Astrocyte (in vitro differentiated cells and primary cell): ENCODE measurements around the gene ANKIB1. TPM values are rescaled to one million over a fixed set of nuclear protein-coding genes. Genes with fewer than 3 reads are reported as not detected.

Experiments used
- DNase-seq: peaks from one replicate; pipeline ENCODE4 v3.0.0-alpha.2; 2010; ENCODE audit warnings: low read depth
- FAIRE-seq: peaks from 2 replicates; lab custom pipeline; 2011; peaks lifted over from hg19 to GRCh38; lab: Jason Lieb, UNC
- H2AFZ ChIP-seq: 2 replicates; pipeline ENCODE4 v1.6.0; 2012; ENCODE audit warnings: low read depth, low read length, inconsistent platforms
- H3K27ac ChIP-seq: 2 replicates; pipeline ENCODE4 v1.5.1; 2011; ENCODE audit warnings: low read depth, low read length, inconsistent platforms
- H3K27me3 ChIP-seq: 2 replicates; pipeline ENCODE4 v1.6.0; 2011; ENCODE audit warnings: low read length, inconsistent platforms; ENCODE audit not compliant: insufficient read depth
- H3K36me3 ChIP-seq: 2 replicates; pipeline ENCODE4 v1.5.1; 2011; ENCODE audit warnings: low read length, inconsistent platforms; ENCODE audit not compliant: insufficient read depth
- H3K4me1 ChIP-seq: 2 replicates; pipeline ENCODE4 v1.5.1; 2011; ENCODE audit warnings: low read length, inconsistent platforms; ENCODE audit not compliant: insufficient read depth
- H3K4me2 ChIP-seq: 2 replicates; pipeline ENCODE4 v1.6.0; 2012; ENCODE audit warnings: low read length, inconsistent platforms
- H3K4me3 ChIP-seq: 2 replicates; pipeline ENCODE4 v1.5.1; 2011; ENCODE audit warnings: low read depth, mild to moderate bottlenecking, low read length, inconsistent platforms; ENCODE audit not compliant: insufficient read depth
- H3K79me2 ChIP-seq: 2 replicates; pipeline ENCODE4 v1.6.0; 2012; ENCODE audit warnings: mild to moderate bottlenecking, low read length, inconsistent platforms; ENCODE audit not compliant: insufficient read depth
- H3K9ac ChIP-seq: 2 replicates; pipeline ENCODE4 v1.6.0; 2012; ENCODE audit warnings: mild to moderate bottlenecking, low read length, inconsistent platforms
- H3K9me3 ChIP-seq: 2 replicates; pipeline ENCODE4 v1.5.1; 2012; ENCODE audit warnings: low read depth, mild to moderate bottlenecking, low read length, inconsistent platforms; ENCODE audit not compliant: insufficient read depth
- H4K20me1 ChIP-seq: 2 replicates; pipeline ENCODE4 v1.6.0; 2012; ENCODE audit warnings: low read length, inconsistent platforms; ENCODE audit not compliant: insufficient read depth
- H3K27ac Mint-ChIP-seq: one replicate; pipeline ENCODE4 v1.8.0; 2021; ENCODE audit warnings: mild to moderate bottlenecking, mixed read lengths; ENCODE audit not compliant: unreplicated experiment
- H3K27me3 Mint-ChIP-seq: one replicate; pipeline ENCODE4 v1.8.0; 2021; ENCODE audit warnings: low read depth, mixed read lengths; ENCODE audit not compliant: unreplicated experiment
- H3K36me3 Mint-ChIP-seq: one replicate; pipeline ENCODE4 v1.8.0; 2021; ENCODE audit warnings: low read depth, mixed read lengths; ENCODE audit not compliant: unreplicated experiment
- H3K4me1 Mint-ChIP-seq: one replicate; pipeline ENCODE4 v1.8.0; 2021; ENCODE audit warnings: low read depth, mixed read lengths; ENCODE audit not compliant: unreplicated experiment
- H3K4me3 Mint-ChIP-seq: one replicate; pipeline ENCODE4 v1.8.0; 2021; ENCODE audit warnings: mild to moderate bottlenecking, moderate library complexity, mixed read lengths; ENCODE audit not compliant: unreplicated experiment
- H3K9me3 Mint-ChIP-seq: one replicate; pipeline ENCODE4 v1.8.0; 2021; ENCODE audit warnings: mild to moderate bottlenecking, mixed read lengths; ENCODE audit not compliant: unreplicated experiment
- CTCF ChIP-seq: IDR thresholded peaks from 2 replicates; pipeline ENCODE4 v1.5.1; 2011; ENCODE audit warnings: low read depth, mild to moderate bottlenecking, inconsistent platforms, low read length, moderate library complexity; ENCODE audit not compliant: insufficient read depth
- EZH2 ChIP-seq: IDR thresholded peaks from 2 replicates; pipeline ENCODE4 v1.6.1; 2012; ENCODE audit warnings: mild to moderate bottlenecking, low read length, inconsistent platforms; ENCODE audit not compliant: insufficient read depth
- total RNA-seq: library from RNA; stranded (reverse); gene quantifications from 2 replicates; pipeline ENCODE4 v1.2.1, GENCODE V29; 2021

Gene ANKIB1
- total RNA-seq, 1 donor from 2014 or later, result 83.3 TPM

GRCh38 chr7:92205987-92206386 lies 39.8 kb upstream of the ANKIB1 start:
- Mint-ChIP-seq H3K27me3 (no peaks in the 10 kb centered on the region), H3K9me3 (peaks cover 6% of the 10 kb centered on the region), H3K27ac (no peak overlapping the region), H3K36me3 (peaks cover 24% of the 10 kb centered on the region), H3K4me1 (no peaks in the 10 kb centered on the region), H3K4me3 (no peak overlapping the region)
- Histone ChIP-seq H3K9me3 (no peaks in the 10 kb centered on the region), H3K9ac (no peak overlapping the region), H4K20me1 (peaks cover 9% of the 10 kb centered on the region), H3K36me3 (peaks cover 3% of the 10 kb centered on the region), H2AFZ (no peak overlapping the region), H3K79me2 (peaks cover 15% of the 10 kb centered on the region), H3K27ac (no peak overlapping the region), H3K4me1 (no peaks in the 10 kb centered on the region), H3K4me3 (no peak overlapping the region), H3K4me2 (no peak overlapping the region), H3K27me3 (no peaks in the 10 kb centered on the region)
- DNase-seq, result no peak
- TF ChIP-seq EZH2 (no peak), CTCF (no peak)
- no peak for FAIRE-seq

GRCh38 chr7:92206672-92207071 lies 39.1 kb upstream of the ANKIB1 start:
- DNase-seq (no peak), FAIRE-seq (no peak)
- Histone ChIP-seq H3K9ac (no peak overlapping the region), H3K27ac (no peak overlapping the region), H3K36me3 (peaks cover 7% of the 10 kb centered on the region), H3K4me2 (no peak overlapping the region), H3K4me1 (no peaks in the 10 kb centered on the region), H2AFZ (no peak overlapping the region), H3K4me3 (no peak overlapping the region), H3K27me3 (no peaks in the 10 kb centered on the region), H3K9me3 (no peaks in the 10 kb centered on the region), H4K20me1 (peaks cover 9% of the 10 kb centered on the region), H3K79me2 (peaks cover 15% of the 10 kb centered on the region)
- H3K4me1 Mint-ChIP-seq, result no peaks in the 10 kb centered on the region
- no peak for TF ChIP-seq EZH2
- TF ChIP-seq CTCF, result no peak
- H3K36me3 Mint-ChIP-seq, result peaks cover 28% of the 10 kb centered on the region
- H3K4me3 Mint-ChIP-seq, result no peak overlapping the region
- no peaks in the 10 kb centered on the region for H3K27me3 Mint-ChIP-seq
- no peak overlapping the region for H3K27ac Mint-ChIP-seq
- H3K9me3 Mint-ChIP-seq, result peaks cover 6% of the 10 kb centered on the region

GRCh38 chr7:92221766-92222165 lies 24.0 kb upstream of the ANKIB1 start:
- peaks cover 15% of the 10 kb centered on the region for H3K36me3 Mint-ChIP-seq

More at GRCh38 chr7:92221766-92222165, 24.0 kb upstream of the ANKIB1 start:
- H3K9ac ChIP-seq, result no peak overlapping the region
- Mint-ChIP-seq H3K4me1 (no peaks in the 10 kb centered on the region), H3K27ac (no peak overlapping the region), H3K27me3 (no peaks in the 10 kb centered on the region), H3K4me3 (no peak overlapping the region), H3K9me3 (no peaks in the 10 kb centered on the region)
- H2AFZ ChIP-seq, result no peak overlapping the region
- no peaks in the 10 kb centered on the region for H3K9me3 ChIP-seq
- H3K27me3 ChIP-seq, result no peaks in the 10 kb centered on the region
- DNase-seq (no peak), FAIRE-seq (no peak)
- H4K20me1 ChIP-seq, result no peaks in the 10 kb centered on the region
- H3K4me1 ChIP-seq, result no peaks in the 10 kb centered on the region
- no peak overlapping the region for H3K4me2 ChIP-seq
- no peaks in the 10 kb centered on the region for H3K79me2 ChIP-seq
- TF ChIP-seq CTCF (no peak), EZH2 (no peak)
- H3K4me3 ChIP-seq, result no peak overlapping the region
- peaks cover 46% of the 10 kb centered on the region for H3K36me3 ChIP-seq
- H3K27ac ChIP-seq, result no peak overlapping the region
